Measurements from ENCODE around the gene CCL11.

- TF ChIP-seq CTCF (IDR thresholded peaks at IDR 0.05) (no peak), POLR2A (IDR thresholded peaks at IDR 0.05) (no peak)
These were observed 21.6 kb downstream of the CCL11 start for GRCh38 chr17:34307110-34307509.
